HepG2 (cell line): ENCODE data around the gene SPHK1. TPM values are rescaled to one million over a fixed set of nuclear protein-coding genes. Genes with fewer than 3 reads are reported as not detected.

Source experiments
- AFF4 ChIP-seq: sonication (generic); formaldehyde crosslinking; IDR thresholded peaks from 2 replicates; pipeline ENCODE4 v1.4.0; 2020; ENCODE audit warnings: missing genetic modification reagents
- GABPB1 ChIP-seq: IDR thresholded peaks from 2 replicates; pipeline ENCODE4 v1.6.1; 2016; ENCODE audit warnings: mild to moderate bottlenecking, missing genetic modification reagents, moderate library complexity, missing compliant biosample characterization
- HNF1A ChIP-seq, 2 experiments: sonication (generic) in 1 of 2; formaldehyde crosslinking in 1 of 2; IDR thresholded peaks; 2 replicates each; pipeline versions ENCODE4 v1.4.0 to v1.6.1; 2016 to 2020; ENCODE audit warnings: borderline replicate concordance in 1 of 2, low read depth in 1 of 2, mild to moderate bottlenecking in 1 of 2, missing genetic modification reagents in 1 of 2
- MAFF ChIP-seq: IDR thresholded peaks from 2 replicates; pipeline ENCODE4 v1.6.1; 2011; ENCODE audit warnings: low read depth, low read length, improper control_type of control experiment
- MTF2 ChIP-seq: sonication (generic); formaldehyde crosslinking; IDR thresholded peaks from 2 replicates; pipeline ENCODE4 v1.5.0; 2020; ENCODE audit warnings: missing genetic modification reagents, borderline replicate concordance
- NCOA2 ChIP-seq: sonication (generic); formaldehyde crosslinking; IDR thresholded peaks from 2 replicates; pipeline ENCODE4 v1.8.0; 2022; ENCODE audit warnings: inconsistent platforms
- NFE2L1 ChIP-seq: sonication (generic); formaldehyde crosslinking; IDR thresholded peaks from 2 replicates; pipeline ENCODE4 v1.4.0; 2020; ENCODE audit warnings: missing genetic modification reagents, mild to moderate bottlenecking, borderline replicate concordance
- PCBP2 ChIP-seq: fragments of 200-400 bp; formaldehyde crosslinking; optimal IDR thresholded peaks from 2 replicates; pipeline ENCODE3; 2018; ENCODE audit warnings: low read length, low read depth; ENCODE audit not compliant: poor library complexity, severe bottlenecking
- PRPF4 ChIP-seq: fragments of 200-400 bp; formaldehyde crosslinking; IDR thresholded peaks from 2 replicates; pipeline ENCODE4 v1.6.1; 2016; ENCODE audit warnings: low read length, low read depth; ENCODE audit not compliant: poor library complexity, severe bottlenecking
- RBM22 ChIP-seq: fragments of 200-400 bp; formaldehyde crosslinking; optimal IDR thresholded peaks from 2 replicates; pipeline ENCODE3; 2017; ENCODE audit warnings: mild to moderate bottlenecking, low read length, moderate library complexity
- SMARCC2 ChIP-seq: fragments of 450-650 bp; IDR thresholded peaks from 2 replicates; pipeline ENCODE4 v1.6.1; 2017; ENCODE audit warnings: antibody characterized with exemption, mild to moderate bottlenecking
- SRY ChIP-seq: sonication (generic); formaldehyde crosslinking; IDR thresholded peaks from 2 replicates; pipeline ENCODE4 v1.8.0; 2022; ENCODE audit warnings: mild to moderate bottlenecking, missing genetic modification reagents
- ZNF503 ChIP-seq: sonication (generic); formaldehyde crosslinking; IDR thresholded peaks from 2 replicates; pipeline ENCODE4 v1.4.0; 2020; ENCODE audit warnings: missing genetic modification reagents
- ZNF562 ChIP-seq: sonication (generic); formaldehyde crosslinking; IDR thresholded peaks from 2 replicates; pipeline ENCODE4 v1.8.0; 2022; ENCODE audit warnings: missing genetic modification reagents, borderline replicate concordance
- polyA plus RNA-seq, 8 experiments: library from polyadenylated mRNA; depleted of rRNA in 3 of 8; stranded (reverse) in 7 of 8; unstranded in 1 of 8; fragments of >200 nt; fragmentation: Illumina TruSeq in 4 of 8; extraction: Trizol in 4 of 8; gene quantifications; 2 replicates each; pipeline versions ENCODE4 v1.2.1 to v1.2.3, GENCODE V29; 2011 to 2016; ENCODE audit warnings: low read depth in 4 of 8, missing spikeins in 1 of 8, mixed read lengths in 1 of 8; ENCODE audit not compliant: insufficient read depth in 1 of 8
- total RNA-seq, 5 experiments: library from RNA; depleted of rRNA; stranded (reverse); fragments of >200 nt; fragmentation: Illumina TruSeq; extraction: Trizol; gene quantifications; 2 replicates each; pipeline ENCODE4 v1.2.3, GENCODE V29; 2016; ENCODE audit warnings: low read depth in 1 of 5

The SPHK1 gene
- total and polyA plus RNA-seq, 2 of the 13 experiments (the other 11 are each of a cell fraction or from before 2014, with no cell fraction given) = 129 to 160 TPM

GRCh38 chr17:76427501-76428231, 43.3 kb downstream of the SPHK1 start (continued):
- TF ChIP-seq AFF4 (CRISPR knock-in tag) (no peak), NFE2L1 (CRISPR knock-in tag) (no peak), ZNF503 (CRISPR knock-in tag) (no peak), PCBP2 (no peak), SMARCC2 (no peak), RBM22 (peak; percentile 65), SRY (CRISPR knock-in tag) (no peak), GABPB1 (no peak), PRPF4 (no peak), MTF2 (no peak), NCOA2 (CRISPR knock-in tag) (no peak), ZNF562 (no peak), MAFF (peak; percentile 15; the same call in 1 of the 2 replicates), HNF1A (IDR thresholded peaks at IDR 0.05; ENCODE audit: low read depth) (no peak), HNF1A (CRISPR knock-in tag; IDR thresholded peaks at IDR 0.05; ENCODE audit: borderline replicate concordance) (no peak)
